Panc1 (cell line): ENCODE results near the gene PITRM1. TPM values are rescaled to one million over a fixed set of nuclear protein-coding genes. Genes with fewer than 3 reads are reported as not detected.
"Not testable (repeated sequence)": the region's sequence is repeated elsewhere in the genome, so short reads cannot be mapped to it uniquely, and the experiment has no call there.

Experiments used
- ATAC-seq: fragments of 200-7000 bp; cut with Tn5 transposase; 2 replicates; pipeline ENCODE4 v1.9.1; 2020; ENCODE audit warnings: mild to moderate bottlenecking, moderate library complexity
- BruUV-seq: library from RNA; stranded (reverse); fragments of 400-500 nt; replicated peaks from 2 replicates; lab custom pipeline; 2021; lab: Mats Ljungman, UMichigan
- CTCF ChIA-PET: fragments of 300-600 bp; sonication (Branson Sonifier 250); formaldehyde crosslinking; loops from one replicate; lab custom pipeline; 2022; ENCODE audit warnings: antibody characterized with exemption; lab: Charles Lee
- POLR2A ChIA-PET: fragments of 300-600 bp; sonication (Branson Sonifier 250); formaldehyde crosslinking; loops from one replicate; lab custom pipeline; 2022; ENCODE audit warnings: antibody characterized with exemption; lab: Charles Lee
- DNase-seq: peaks from one replicate; pipeline ENCODE4 v3.0.0-alpha.2; 2010; ENCODE audit warnings: low read depth, low spot score
- H3K27ac ChIP-seq: 2 replicates; pipeline ENCODE4 v1.5.1; 2011; ENCODE audit warnings: mild to moderate bottlenecking, low read length, inconsistent platforms
- H3K27me3 ChIP-seq: fragments of 200-500 bp; sonication (Bioruptor generic); 2 replicates; pipeline ENCODE4 v1.6.0; 2014; ENCODE audit warnings: low read length, inconsistent platforms; ENCODE audit not compliant: control insufficient read depth, insufficient read depth
- H3K36me3 ChIP-seq: fragments of 200-500 bp; sonication (Bioruptor generic); 2 replicates; pipeline ENCODE4 v1.5.1; 2014; ENCODE audit warnings: inconsistent platforms, mild to moderate bottlenecking, low read length, moderate library complexity; ENCODE audit not compliant: control insufficient read depth, insufficient read depth
- H3K4me1 ChIP-seq: 2 replicates; pipeline ENCODE4 v1.5.1; 2011; ENCODE audit warnings: inconsistent platforms, mild to moderate bottlenecking, low read length, moderate library complexity; ENCODE audit not compliant: control insufficient read depth, insufficient read depth
- H3K4me3 ChIP-seq, 2 experiments: 2 replicates each; pipeline ENCODE4 v1.5.1; 2011 to 2012; ENCODE audit warnings: low read depth in 2 of 2, low read length in 2 of 2, mild to moderate bottlenecking in 2 of 2, inconsistent platforms in 1 of 2, moderate library complexity in 1 of 2
- H3K9me3 ChIP-seq: fragments of 200-500 bp; sonication (Bioruptor generic); 2 replicates; pipeline ENCODE4 v1.5.1; 2014; ENCODE audit warnings: low read depth, mild to moderate bottlenecking, inconsistent platforms, low read length, moderate library complexity; ENCODE audit not compliant: control insufficient read depth, insufficient read depth
- POLR2AphosphoS5 ChIP-seq: IDR thresholded peaks from 2 replicates; pipeline ENCODE4 v1.6.1; 2012; ENCODE audit warnings: mild to moderate bottlenecking, low read depth, low read length, moderate library complexity
- SIN3A ChIP-seq: IDR thresholded peaks from 2 replicates; pipeline ENCODE4 v1.6.1; 2012; ENCODE audit warnings: low read depth, mild to moderate bottlenecking, low read length, moderate library complexity, borderline replicate concordance; ENCODE audit not compliant: insufficient read depth
- TCF7L2 ChIP-seq: IDR thresholded peaks from 2 replicates; pipeline ENCODE4 v1.6.1; 2011; ENCODE audit warnings: mild to moderate bottlenecking, low read depth, low read length, inconsistent platforms
- in situ Hi-C: cut with HindIII; loops from 2 replicates; pipeline ENCODE4 v1.10.0; 2016; ENCODE audit warnings: low sequenced_read_pairs, low pct_unique_long_range_greater_than_20kb
- intact Hi-C: fragments of 100-400 bp; cut with micrococcal nuclease; formaldehyde crosslinking; loops from one replicate; pipeline ENCODE4 v1.10.0; 2022; ENCODE audit not compliant: unreplicated experiment
- total RNA-seq: library from RNA; stranded (reverse); gene quantifications from one replicate; pipeline ENCODE4 v1.2.1, GENCODE V29; 2021; ENCODE audit not compliant: unreplicated experiment
- TF ChIP-seq, protein P1 (sequence below): fragments of 450-650 bp; IDR thresholded peaks from 2 replicates; pipeline ENCODE4 v1.5.1; 2017; ENCODE audit warnings: mild to moderate bottlenecking
- TF ChIP-seq, protein P2 (sequence below), 2 experiments: IDR thresholded peaks; 2 replicates each; pipeline ENCODE4 v1.6.1; 2011 to 2012; ENCODE audit warnings: low read depth in 2 of 2, control low read depth in 1 of 2, low read length in 1 of 2, mild to moderate bottlenecking in 1 of 2, moderate library complexity in 1 of 2; ENCODE audit not compliant: insufficient read depth in 1 of 2

Gene PITRM1
- total RNA-seq, 1 experiment from 2014 or later, result 63.5 TPM

DNA sequence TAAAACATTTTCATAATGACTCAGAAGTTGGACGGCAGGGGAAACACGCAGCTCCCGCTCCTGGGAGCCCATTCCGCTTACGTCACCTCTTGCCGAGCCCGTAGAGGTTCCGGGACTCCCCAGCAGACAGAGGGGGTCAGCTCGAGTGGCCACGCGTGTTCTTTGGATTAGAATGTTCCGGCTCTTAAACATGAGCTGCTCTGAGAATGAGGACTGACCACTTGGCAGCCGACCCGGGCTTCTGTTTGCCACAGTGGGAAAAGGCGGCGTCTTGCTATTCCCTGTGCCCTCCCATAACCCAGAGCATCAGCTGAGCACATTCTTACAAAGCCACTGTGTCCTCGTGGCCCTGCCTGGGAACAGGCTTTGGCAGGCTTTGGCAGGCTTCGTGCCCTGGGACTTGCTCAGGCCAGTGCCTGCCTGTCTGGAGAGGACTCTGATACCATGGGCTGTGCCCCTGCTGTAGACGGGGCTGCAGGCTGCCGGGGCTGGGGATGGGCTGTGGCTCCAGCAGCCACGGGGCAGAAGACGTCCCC is 65.1 kb downstream of the PITRM1 start:
- POLR2A ChIA-PET, result no interaction called here
- no peak overlapping the region for H3K27ac ChIP-seq
- TF ChIP-seq TCF7L2 (no peak), POLR2AphosphoS5 (no peak), SIN3A (no peak)
- TF ChIP-seq, protein P1, sequence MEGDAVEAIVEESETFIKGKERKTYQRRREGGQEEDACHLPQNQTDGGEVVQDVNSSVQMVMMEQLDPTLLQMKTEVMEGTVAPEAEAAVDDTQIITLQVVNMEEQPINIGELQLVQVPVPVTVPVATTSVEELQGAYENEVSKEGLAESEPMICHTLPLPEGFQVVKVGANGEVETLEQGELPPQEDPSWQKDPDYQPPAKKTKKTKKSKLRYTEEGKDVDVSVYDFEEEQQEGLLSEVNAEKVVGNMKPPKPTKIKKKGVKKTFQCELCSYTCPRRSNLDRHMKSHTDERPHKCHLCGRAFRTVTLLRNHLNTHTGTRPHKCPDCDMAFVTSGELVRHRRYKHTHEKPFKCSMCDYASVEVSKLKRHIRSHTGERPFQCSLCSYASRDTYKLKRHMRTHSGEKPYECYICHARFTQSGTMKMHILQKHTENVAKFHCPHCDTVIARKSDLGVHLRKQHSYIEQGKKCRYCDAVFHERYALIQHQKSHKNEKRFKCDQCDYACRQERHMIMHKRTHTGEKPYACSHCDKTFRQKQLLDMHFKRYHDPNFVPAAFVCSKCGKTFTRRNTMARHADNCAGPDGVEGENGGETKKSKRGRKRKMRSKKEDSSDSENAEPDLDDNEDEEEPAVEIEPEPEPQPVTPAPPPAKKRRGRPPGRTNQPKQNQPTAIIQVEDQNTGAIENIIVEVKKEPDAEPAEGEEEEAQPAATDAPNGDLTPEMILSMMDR, result no peak
- TF ChIP-seq, protein P2, sequence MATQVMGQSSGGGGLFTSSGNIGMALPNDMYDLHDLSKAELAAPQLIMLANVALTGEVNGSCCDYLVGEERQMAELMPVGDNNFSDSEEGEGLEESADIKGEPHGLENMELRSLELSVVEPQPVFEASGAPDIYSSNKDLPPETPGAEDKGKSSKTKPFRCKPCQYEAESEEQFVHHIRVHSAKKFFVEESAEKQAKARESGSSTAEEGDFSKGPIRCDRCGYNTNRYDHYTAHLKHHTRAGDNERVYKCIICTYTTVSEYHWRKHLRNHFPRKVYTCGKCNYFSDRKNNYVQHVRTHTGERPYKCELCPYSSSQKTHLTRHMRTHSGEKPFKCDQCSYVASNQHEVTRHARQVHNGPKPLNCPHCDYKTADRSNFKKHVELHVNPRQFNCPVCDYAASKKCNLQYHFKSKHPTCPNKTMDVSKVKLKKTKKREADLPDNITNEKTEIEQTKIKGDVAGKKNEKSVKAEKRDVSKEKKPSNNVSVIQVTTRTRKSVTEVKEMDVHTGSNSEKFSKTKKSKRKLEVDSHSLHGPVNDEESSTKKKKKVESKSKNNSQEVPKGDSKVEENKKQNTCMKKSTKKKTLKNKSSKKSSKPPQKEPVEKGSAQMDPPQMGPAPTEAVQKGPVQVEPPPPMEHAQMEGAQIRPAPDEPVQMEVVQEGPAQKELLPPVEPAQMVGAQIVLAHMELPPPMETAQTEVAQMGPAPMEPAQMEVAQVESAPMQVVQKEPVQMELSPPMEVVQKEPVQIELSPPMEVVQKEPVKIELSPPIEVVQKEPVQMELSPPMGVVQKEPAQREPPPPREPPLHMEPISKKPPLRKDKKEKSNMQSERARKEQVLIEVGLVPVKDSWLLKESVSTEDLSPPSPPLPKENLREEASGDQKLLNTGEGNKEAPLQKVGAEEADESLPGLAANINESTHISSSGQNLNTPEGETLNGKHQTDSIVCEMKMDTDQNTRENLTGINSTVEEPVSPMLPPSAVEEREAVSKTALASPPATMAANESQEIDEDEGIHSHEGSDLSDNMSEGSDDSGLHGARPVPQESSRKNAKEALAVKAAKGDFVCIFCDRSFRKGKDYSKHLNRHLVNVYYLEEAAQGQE (IDR thresholded peaks at IDR 0.05; ENCODE audit: insufficient read depth in 1 of 2, low read depth in 2 of 2, low read length in 1 of 2), result no peak
- no peaks in the 10 kb centered on the region for H3K4me1 ChIP-seq
- H3K9me3 ChIP-seq, result no peaks in the 10 kb centered on the region
- CTCF ChIA-PET, result no interaction called here
- intact Hi-C loops, result no loop called here
- no peak for ATAC-seq
- BruUV-seq, result no TSS peak
- peaks cover 7% of the 10 kb centered on the region for H3K36me3 ChIP-seq
- H3K4me3 ChIP-seq, result no peak overlapping the region
- no peaks in the 10 kb centered on the region for H3K27me3 ChIP-seq
- in situ Hi-C loops, result no loop called here
- no peak for DNase-seq

DNA sequence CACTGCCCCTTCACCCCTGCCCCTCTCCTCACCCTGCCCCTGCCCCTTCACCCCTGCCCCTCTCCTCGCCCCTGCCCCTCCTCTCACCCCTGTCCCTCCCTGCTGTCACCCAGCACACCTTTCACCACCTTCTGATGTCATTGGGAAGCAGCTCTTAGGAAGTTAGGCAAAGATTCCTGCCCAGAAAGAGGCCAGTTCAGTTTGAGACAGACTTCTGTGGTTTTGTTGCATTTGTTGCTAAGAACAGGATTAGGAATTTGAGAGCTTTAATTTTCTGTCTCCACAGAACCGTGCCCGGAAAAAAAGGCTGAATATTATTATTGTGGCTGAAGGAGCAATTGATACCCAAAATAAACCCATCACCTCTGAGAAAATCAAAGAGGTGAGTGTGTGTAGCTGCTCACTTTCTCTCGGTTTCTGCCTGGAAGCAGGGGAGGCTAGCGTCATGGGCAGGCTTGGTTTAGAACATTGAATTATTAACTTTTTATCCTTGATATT is 65.6 kb downstream of the PITRM1 start:
- H3K27ac ChIP-seq, result no peak overlapping the region
- no peaks in the 10 kb centered on the region for H3K27me3 ChIP-seq
- DNase-seq, result no peak
- no TSS peak for BruUV-seq
- H3K36me3 ChIP-seq, result peaks cover 7% of the 10 kb centered on the region
- POLR2A ChIA-PET, result no interaction called here
- intact Hi-C loops, result no loop called here
- no peaks in the 10 kb centered on the region for H3K4me1 ChIP-seq
- H3K4me3 ChIP-seq, result no peak overlapping the region
- no peak for ATAC-seq
- TF ChIP-seq, protein P1, result no peak
- TF ChIP-seq POLR2AphosphoS5, result no peak
- TF ChIP-seq TCF7L2, result no peak
- TF ChIP-seq, protein P2 (IDR thresholded peaks at IDR 0.05; ENCODE audit: insufficient read depth in 1 of 2, low read depth in 2 of 2, low read length in 1 of 2), result no peak
- TF ChIP-seq SIN3A, result no peak
- CTCF ChIA-PET, result no interaction called here
- in situ Hi-C loops, result no loop called here
- H3K9me3 ChIP-seq, result no peaks in the 10 kb centered on the region

DNA sequence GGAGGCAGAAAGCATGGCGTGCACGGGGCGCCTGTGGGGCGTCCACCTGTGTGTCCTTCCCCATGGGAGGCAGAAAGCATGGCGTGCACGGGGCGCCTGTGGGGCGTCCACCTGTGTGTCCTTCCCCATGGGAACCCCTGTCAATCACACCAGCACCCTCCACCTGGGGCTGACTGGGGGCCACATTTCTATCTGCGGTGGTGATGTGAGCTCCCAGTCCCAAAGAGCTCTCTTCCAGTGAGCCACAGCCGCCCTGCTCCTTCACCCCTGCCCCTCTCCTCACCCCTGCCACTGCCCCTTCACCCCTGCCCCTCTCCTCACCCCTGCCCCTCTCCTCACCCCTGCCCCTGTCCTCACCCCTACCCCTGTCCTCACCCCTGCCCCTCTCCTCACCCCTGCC is 66.3 kb downstream of the PITRM1 start:
- H3K27ac ChIP-seq, intact Hi-C loops, BruUV-seq, in situ Hi-C loops, H3K27me3 ChIP-seq, CTCF ChIA-PET, H3K9me3 ChIP-seq, H3K4me1 ChIP-seq, ATAC-seq, POLR2A ChIA-PET, DNase-seq, H3K36me3 ChIP-seq, H3K4me3 ChIP-seq: not testable (repeated sequence)
